ENCODE measurements around the gene SLCO4A1. TPM values are rescaled to one million over a fixed set of nuclear protein-coding genes. Genes with fewer than 3 reads are reported as not detected.
A peak's percentile ranks its signal among the peaks of the same experiment; 100 is the strongest.

SLCO4A1 gene
- total and polyA plus RNA-seq, 9 of the 15 experiments (the other 6 are each of a cell fraction or from before 2014, with no cell fraction given), result 1.6 to 21.9 (median 12.8) TPM

DNA sequence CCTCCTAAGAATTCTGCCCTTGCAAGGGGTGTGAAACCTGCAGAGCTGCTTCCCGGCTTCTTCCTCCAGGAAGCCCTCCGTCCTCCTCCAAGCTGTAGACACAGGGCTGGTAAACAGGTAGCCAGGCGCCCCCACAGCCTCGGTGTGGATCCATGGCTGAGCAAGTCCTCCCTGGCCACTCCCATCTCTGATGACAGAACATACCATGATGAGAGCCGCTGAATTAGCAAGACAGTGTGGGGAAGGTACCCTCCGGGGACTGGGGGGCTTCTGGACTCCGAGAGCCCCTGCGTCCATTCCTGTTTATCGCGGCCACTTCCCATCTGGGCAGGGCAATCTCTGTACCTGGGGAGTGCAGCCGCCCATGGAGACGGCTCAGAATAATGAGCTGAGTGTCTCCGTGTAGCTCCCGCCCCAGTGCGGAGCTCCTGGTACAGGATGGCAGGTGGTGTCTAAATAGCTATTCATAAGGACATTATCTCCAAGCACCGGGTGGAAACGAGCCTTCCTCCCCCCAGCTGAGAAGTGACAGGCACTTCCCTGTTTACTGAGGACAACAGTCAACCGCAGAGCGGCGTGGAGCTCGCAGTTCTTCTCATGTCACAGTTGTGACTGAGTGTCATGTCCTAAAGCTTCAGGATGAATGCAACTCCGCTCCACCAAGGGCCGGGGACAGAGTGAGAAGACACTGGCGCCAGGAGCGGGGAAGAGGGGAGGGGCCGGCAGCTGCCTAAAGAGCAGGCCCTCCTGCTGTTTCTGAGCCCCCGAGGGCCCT is 43.7 kb downstream of the SLCO4A1 start (continued):
- TF ChIP-seq ZFP36 (IDR thresholded peaks at IDR 0.05; ENCODE audit: low read depth, low read length, partially characterized antibody) (peak; percentile 96), IRF1 (CRISPR knock-in tag; IDR thresholded peaks at IDR 0.05; ENCODE audit: borderline replicate concordance) (no peak), MXI1 (IDR thresholded peaks at IDR 0.05; ENCODE audit: low read depth, low read length) (peak; percentile 51; the same call in 1 of the 2 replicates), ZKSCAN1 (IDR thresholded peaks at IDR 0.05; ENCODE audit: low read depth, low read length) (no peak), HDAC6 (IDR thresholded peaks at IDR 0.05; ENCODE audit: low read depth, low read length) (no peak), SAFB2 (IDR thresholded peaks at IDR 0.05; ENCODE audit: borderline replicate concordance, low read depth, low read length, severe bottlenecking) (no peak), CREM (IDR thresholded peaks at IDR 0.05; ENCODE audit: low read depth) (peak; percentile 61), GABPA (tag; conservative IDR thresholded peaks at IDR 0.05; ENCODE audit: low read depth) (no peak), UBTF (IDR thresholded peaks at IDR 0.05; ENCODE audit: borderline replicate concordance in 1 of 2, low read depth in 2 of 2, low read length in 2 of 2) (peak in 1 of 2 experiments; percentile 39; a peak in 1 of 4 replicates), CBX1 (IDR thresholded peaks at IDR 0.05; ENCODE audit: low read depth) (no peak), ZNF639 (CRISPR knock-in tag; conservative IDR thresholded peaks at IDR 0.05 in 1 of 2, IDR thresholded peaks at IDR 0.05 in 1 of 2) (no peak), CREB1 (IDR thresholded peaks at IDR 0.05) (no peak), CREB1 (CRISPR knock-in tag; IDR thresholded peaks at IDR 0.05) (no peak), HDGF (IDR thresholded peaks at IDR 0.05) (no peak), KLF16 (IDR thresholded peaks at IDR 0.05) (peak; percentile 81), ELF2 (CRISPR knock-in tag; IDR thresholded peaks at IDR 0.05) (no peak)
- TF ChIP-seq, protein P1, sequence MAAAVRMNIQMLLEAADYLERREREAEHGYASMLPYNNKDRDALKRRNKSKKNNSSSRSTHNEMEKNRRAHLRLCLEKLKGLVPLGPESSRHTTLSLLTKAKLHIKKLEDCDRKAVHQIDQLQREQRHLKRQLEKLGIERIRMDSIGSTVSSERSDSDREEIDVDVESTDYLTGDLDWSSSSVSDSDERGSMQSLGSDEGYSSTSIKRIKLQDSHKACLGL (CRISPR knock-in tag; IDR thresholded peaks at IDR 0.05; ENCODE audit: borderline replicate concordance, poor library complexity, severe bottlenecking), result no peak
- TF ChIP-seq, protein P2, sequence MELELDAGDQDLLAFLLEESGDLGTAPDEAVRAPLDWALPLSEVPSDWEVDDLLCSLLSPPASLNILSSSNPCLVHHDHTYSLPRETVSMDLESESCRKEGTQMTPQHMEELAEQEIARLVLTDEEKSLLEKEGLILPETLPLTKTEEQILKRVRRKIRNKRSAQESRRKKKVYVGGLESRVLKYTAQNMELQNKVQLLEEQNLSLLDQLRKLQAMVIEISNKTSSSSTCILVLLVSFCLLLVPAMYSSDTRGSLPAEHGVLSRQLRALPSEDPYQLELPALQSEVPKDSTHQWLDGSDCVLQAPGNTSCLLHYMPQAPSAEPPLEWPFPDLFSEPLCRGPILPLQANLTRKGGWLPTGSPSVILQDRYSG (tag; conservative IDR thresholded peaks at IDR 0.05; ENCODE audit: low read depth), result no peak
- TF ChIP-seq, protein P3, sequence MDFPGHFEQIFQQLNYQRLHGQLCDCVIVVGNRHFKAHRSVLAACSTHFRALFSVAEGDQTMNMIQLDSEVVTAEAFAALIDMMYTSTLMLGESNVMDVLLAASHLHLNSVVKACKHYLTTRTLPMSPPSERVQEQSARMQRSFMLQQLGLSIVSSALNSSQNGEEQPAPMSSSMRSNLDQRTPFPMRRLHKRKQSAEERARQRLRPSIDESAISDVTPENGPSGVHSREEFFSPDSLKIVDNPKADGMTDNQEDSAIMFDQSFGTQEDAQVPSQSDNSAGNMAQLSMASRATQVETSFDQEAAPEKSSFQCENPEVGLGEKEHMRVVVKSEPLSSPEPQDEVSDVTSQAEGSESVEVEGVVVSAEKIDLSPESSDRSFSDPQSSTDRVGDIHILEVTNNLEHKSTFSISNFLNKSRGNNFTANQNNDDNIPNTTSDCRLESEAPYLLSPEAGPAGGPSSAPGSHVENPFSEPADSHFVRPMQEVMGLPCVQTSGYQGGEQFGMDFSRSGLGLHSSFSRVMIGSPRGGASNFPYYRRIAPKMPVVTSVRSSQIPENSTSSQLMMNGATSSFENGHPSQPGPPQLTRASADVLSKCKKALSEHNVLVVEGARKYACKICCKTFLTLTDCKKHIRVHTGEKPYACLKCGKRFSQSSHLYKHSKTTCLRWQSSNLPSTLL (IDR thresholded peaks at IDR 0.05), result no peak

All from K562 (cell line).